Measurements from ENCODE around the gene ERN1.

Gene ERN1

DNA sequence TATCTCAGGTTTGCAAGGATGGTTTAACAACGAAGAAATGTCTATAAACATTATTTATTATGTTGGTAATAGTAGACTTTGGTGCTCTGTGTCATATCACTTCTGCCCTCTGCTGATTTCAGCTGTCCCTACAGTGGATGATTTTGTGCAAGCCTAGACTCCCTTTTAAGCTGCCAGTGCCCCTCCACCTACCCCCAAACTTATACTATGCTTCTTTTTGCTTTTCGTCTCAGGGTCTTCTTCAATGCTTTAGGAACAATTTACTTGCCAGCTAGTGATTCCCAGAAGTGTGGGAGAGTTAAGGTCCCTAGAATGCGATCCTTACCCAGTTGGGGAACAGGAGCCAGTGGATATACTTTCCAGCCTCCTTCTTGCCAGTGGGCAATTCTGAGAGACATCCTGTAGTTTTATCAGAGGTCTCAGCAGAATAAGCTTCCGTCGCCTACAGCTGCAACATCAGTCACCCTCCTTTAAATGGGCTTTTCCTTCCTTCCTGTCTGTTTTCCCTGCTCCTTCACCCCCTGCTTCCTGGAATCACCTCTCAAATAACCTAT, 113.6 kb downstream of the ERN1 start:
- no peaks in the 10 kb centered on the region for H3K27me3 ChIP-seq (replicated peaks; ENCODE audit: insufficient read depth, low read length)
- peaks cover 81% of the 10 kb centered on the region for H3K79me2 ChIP-seq (ENCODE audit: low read length)
- H3K4me3 ChIP-seq (ENCODE audit: low read length) = no peak overlapping the region
- no peak overlapping the region for H2AFZ ChIP-seq (ENCODE audit: low read length)
- DNase-seq = no peak
- peaks cover 36% of the 10 kb centered on the region for H3F3A ChIP-seq (ENCODE audit: insufficient read depth, low read length)
- H3K4me1 ChIP-seq (ENCODE audit: low read length) = peaks cover 25% of the 10 kb centered on the region
- no peaks in the 10 kb centered on the region for H3K9me2 ChIP-seq (replicated peaks; ENCODE audit: insufficient read depth, low read length)
- peak overlapping the region; percentile 9; the same call in 1 of the 2 replicates for H3K27ac ChIP-seq (ENCODE audit: low read length)
- H3K36me3 ChIP-seq (replicated peaks; ENCODE audit: insufficient read depth, low read length) = no peaks in the 10 kb centered on the region
- H3K4me2 ChIP-seq (ENCODE audit: low read depth, low read length) = peak overlapping the region; percentile 15; the same call in 1 of the 2 replicates
- no peaks in the 10 kb centered on the region for H3K9me3 ChIP-seq (replicated peaks; ENCODE audit: insufficient read depth, low read length)
- no peaks in the 10 kb centered on the region for H4K20me1 ChIP-seq (ENCODE audit: insufficient read depth, low read length)
- no peak overlapping the region for H3K9ac ChIP-seq (ENCODE audit: low read length)
- TF ChIP-seq, protein P1, sequence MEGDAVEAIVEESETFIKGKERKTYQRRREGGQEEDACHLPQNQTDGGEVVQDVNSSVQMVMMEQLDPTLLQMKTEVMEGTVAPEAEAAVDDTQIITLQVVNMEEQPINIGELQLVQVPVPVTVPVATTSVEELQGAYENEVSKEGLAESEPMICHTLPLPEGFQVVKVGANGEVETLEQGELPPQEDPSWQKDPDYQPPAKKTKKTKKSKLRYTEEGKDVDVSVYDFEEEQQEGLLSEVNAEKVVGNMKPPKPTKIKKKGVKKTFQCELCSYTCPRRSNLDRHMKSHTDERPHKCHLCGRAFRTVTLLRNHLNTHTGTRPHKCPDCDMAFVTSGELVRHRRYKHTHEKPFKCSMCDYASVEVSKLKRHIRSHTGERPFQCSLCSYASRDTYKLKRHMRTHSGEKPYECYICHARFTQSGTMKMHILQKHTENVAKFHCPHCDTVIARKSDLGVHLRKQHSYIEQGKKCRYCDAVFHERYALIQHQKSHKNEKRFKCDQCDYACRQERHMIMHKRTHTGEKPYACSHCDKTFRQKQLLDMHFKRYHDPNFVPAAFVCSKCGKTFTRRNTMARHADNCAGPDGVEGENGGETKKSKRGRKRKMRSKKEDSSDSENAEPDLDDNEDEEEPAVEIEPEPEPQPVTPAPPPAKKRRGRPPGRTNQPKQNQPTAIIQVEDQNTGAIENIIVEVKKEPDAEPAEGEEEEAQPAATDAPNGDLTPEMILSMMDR (IDR thresholded peaks at IDR 0.05; ENCODE audit: low read length) = peak; percentile 44
- TF ChIP-seq EZH2 (optimal IDR thresholded peaks at IDR 0.05; ENCODE audit: low read depth, low read length) = no peak

DNA sequence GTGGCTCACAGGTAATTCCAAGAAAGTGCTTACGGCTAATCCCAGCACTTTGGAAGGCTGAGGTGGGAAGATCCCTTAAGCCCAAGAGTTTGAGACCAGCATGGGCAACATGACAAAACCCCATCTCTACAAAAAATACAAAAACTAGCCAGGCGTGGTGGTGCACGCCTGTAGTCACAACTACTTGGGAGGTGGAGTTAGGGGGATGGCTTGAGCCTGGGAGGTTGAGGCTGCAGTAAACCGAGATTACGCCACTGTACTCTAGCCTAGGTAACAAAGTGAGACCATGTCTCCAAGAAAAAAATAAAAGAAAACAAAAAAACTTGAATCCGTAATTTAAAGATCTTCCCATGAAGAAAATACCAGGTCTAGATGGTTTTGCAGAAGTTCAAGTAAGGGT, 114.5 kb downstream of the ERN1 start:
- no peak overlapping the region; the same call in 1 of the 2 replicates for H3K27ac ChIP-seq (ENCODE audit: low read length)
- peaks cover 81% of the 10 kb centered on the region for H3K79me2 ChIP-seq (ENCODE audit: low read length)

GRCh38 chr17:64009571-64010402, 120.2 kb downstream of the ERN1 start:
- H3K27ac ChIP-seq (ENCODE audit: low read length) = no peak overlapping the region
- TF ChIP-seq EZH2 (optimal IDR thresholded peaks at IDR 0.05; ENCODE audit: low read depth, low read length) = no peak
- no peak for TF ChIP-seq EZH2phosphoT487 (IDR thresholded peaks at IDR 0.05; ENCODE audit: low read length)
- TF ChIP-seq, protein P1 (IDR thresholded peaks at IDR 0.05; ENCODE audit: low read length) = no peak
- no peaks in the 10 kb centered on the region for H3F3A ChIP-seq (ENCODE audit: insufficient read depth, low read length)
- peaks cover 51% of the 10 kb centered on the region for H3K79me2 ChIP-seq (ENCODE audit: low read length)
- DNase-seq = no peak
- no peaks in the 10 kb centered on the region for H4K20me1 ChIP-seq (ENCODE audit: insufficient read depth, low read length)
- no peaks in the 10 kb centered on the region for H3K9me3 ChIP-seq (replicated peaks; ENCODE audit: insufficient read depth, low read length)
- no peak overlapping the region for H3K4me2 ChIP-seq (ENCODE audit: low read depth, low read length)
- H3K4me3 ChIP-seq (ENCODE audit: low read length) = no peak overlapping the region
- H3K27me3 ChIP-seq (replicated peaks; ENCODE audit: insufficient read depth, low read length) = no peaks in the 10 kb centered on the region
- no peaks in the 10 kb centered on the region; the same call in 1 of the 2 replicates for H3K4me1 ChIP-seq (ENCODE audit: low read length)
- no peaks in the 10 kb centered on the region for H3K36me3 ChIP-seq (replicated peaks; ENCODE audit: insufficient read depth, low read length)
- no peak overlapping the region for H2AFZ ChIP-seq (ENCODE audit: low read length)
- no peak overlapping the region for H3K9ac ChIP-seq (ENCODE audit: low read length)
- H3K9me2 ChIP-seq (replicated peaks; ENCODE audit: insufficient read depth, low read length) = no peaks in the 10 kb centered on the region

More for the DNA sequence above, 114.5 kb downstream of the ERN1 start:
- Histone ChIP-seq H3K9me2 (replicated peaks; ENCODE audit: insufficient read depth, low read length) (no peaks in the 10 kb centered on the region), H3K9me3 (replicated peaks; ENCODE audit: insufficient read depth, low read length) (no peaks in the 10 kb centered on the region), H3K4me1 (ENCODE audit: low read length) (peaks cover 20% of the 10 kb centered on the region), H4K20me1 (ENCODE audit: insufficient read depth, low read length) (no peaks in the 10 kb centered on the region), H3K9ac (ENCODE audit: low read length) (no peak overlapping the region), H2AFZ (ENCODE audit: low read length) (no peak overlapping the region), H3K36me3 (replicated peaks; ENCODE audit: insufficient read depth, low read length) (no peaks in the 10 kb centered on the region), H3K27me3 (replicated peaks; ENCODE audit: insufficient read depth, low read length) (no peaks in the 10 kb centered on the region), H3K4me2 (ENCODE audit: low read depth, low read length) (peak overlapping the region; percentile 61), H3F3A (ENCODE audit: insufficient read depth, low read length) (peaks cover 27% of the 10 kb centered on the region), H3K4me3 (ENCODE audit: low read length) (no peak overlapping the region)
- DNase-seq = no peak
- TF ChIP-seq, protein P1 (IDR thresholded peaks at IDR 0.05; ENCODE audit: low read length) = no peak
- TF ChIP-seq EZH2 (optimal IDR thresholded peaks at IDR 0.05; ENCODE audit: low read depth, low read length) = no peak
- no peak for TF ChIP-seq EZH2phosphoT487 (IDR thresholded peaks at IDR 0.05; ENCODE audit: low read length)
